Activated T-helper 2 cell treated with anti-CD3 and anti-CD28 coated beads, Interferon-gamma antibody, Interleukin-2, Interleukin-4, amounts not matched to agents 10 μg/mL and 5 μg/mL and 100 μg/mL, durations not matched to agents 14 hours and 24 hours and 36 hours (primary cell): ENCODE measurements around the gene DDX41. TPM values are rescaled to one million over a fixed set of nuclear protein-coding genes. Genes with fewer than 3 reads are reported as not detected.
A peak's percentile ranks its signal among the peaks of the same experiment; 100 is the strongest.

Source experiments
- DNase-seq: peaks from one replicate; pipeline ENCODE4 v3.0.0; 2021; ENCODE audit warnings: low spot score
- H3K27ac Mint-ChIP-seq: one replicate; pipeline ENCODE4 v1.8.0; 2021; ENCODE audit warnings: mixed read lengths
- H3K27me3 Mint-ChIP-seq: one replicate; pipeline ENCODE4 v1.8.0; 2021; ENCODE audit warnings: low read depth, mixed read lengths
- H3K36me3 Mint-ChIP-seq: one replicate; pipeline ENCODE4 v1.8.0; 2021; ENCODE audit warnings: low read depth, mixed read lengths
- H3K4me1 Mint-ChIP-seq: one replicate; pipeline ENCODE4 v1.8.0; 2021; ENCODE audit warnings: low read depth, mixed read lengths
- H3K4me3 Mint-ChIP-seq: one replicate; pipeline ENCODE4 v1.8.0; 2021; ENCODE audit warnings: low read depth, mild to moderate bottlenecking, moderate library complexity, mixed read lengths
- H3K9me3 Mint-ChIP-seq: one replicate; pipeline ENCODE4 v1.8.0; 2021; ENCODE audit warnings: mixed read lengths
- intact Hi-C: fragments of 100-400 bp; cut with micrococcal nuclease; formaldehyde crosslinking; loops from one replicate; pipeline ENCODE4 v1.15.1; 2023
- total RNA-seq: library from RNA; stranded (reverse); gene quantifications from 2 replicates; pipeline ENCODE4 v1.2.3, GENCODE V29; 2022

DDX41 gene
- total RNA-seq, 1 donor from 2014 or later = 144 TPM

DNA sequence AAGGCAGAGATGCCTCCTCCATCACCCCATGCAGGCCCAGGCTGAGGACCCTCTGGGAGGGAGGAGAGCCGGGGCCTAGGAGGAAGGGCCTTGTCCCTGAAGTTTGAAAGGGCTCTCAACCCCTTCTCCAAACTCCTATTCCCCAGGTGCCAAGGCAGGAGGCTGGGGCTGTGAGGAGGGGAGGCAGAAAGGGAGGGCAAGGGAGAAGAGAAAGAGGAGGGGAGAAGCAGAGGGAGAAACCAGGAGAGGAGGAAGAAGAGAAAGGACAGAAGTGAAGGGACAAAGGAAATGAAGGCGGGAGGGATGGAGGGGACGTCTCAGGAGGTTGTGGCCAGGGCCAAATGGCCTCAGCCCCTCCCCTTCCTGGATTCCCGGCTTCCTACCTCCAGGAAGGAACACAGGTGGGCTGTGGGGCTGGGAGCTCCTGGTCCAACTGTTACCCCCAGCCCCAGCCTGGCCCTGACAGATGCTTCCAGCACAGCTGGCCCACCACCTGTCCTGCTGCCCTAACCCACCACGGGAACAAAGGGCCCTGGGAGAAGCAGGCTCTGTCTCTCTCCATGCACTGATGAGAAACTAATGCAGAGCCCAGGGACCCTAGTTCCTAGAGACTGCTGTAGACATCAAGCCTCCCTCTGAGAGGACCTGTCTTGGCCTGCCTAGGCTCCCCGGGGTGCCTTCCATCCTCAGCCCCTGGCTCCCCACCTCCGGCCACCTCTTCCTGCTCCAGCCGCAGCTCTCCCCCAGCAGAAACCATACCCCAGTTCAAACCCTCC lies 46.8 kb downstream of the DDX41 start:
- H3K4me1 Mint-ChIP-seq = peaks cover 8% of the 10 kb centered on the region
- no peaks in the 10 kb centered on the region for H3K9me3 Mint-ChIP-seq
- H3K4me3 Mint-ChIP-seq = no peak overlapping the region
- no peak overlapping the region for H3K27ac Mint-ChIP-seq
- H3K36me3 Mint-ChIP-seq = peaks cover 9% of the 10 kb centered on the region
- intact Hi-C loops = no loop called here
- DNase-seq = no peak
- peaks cover 5% of the 10 kb centered on the region for H3K27me3 Mint-ChIP-seq

DNA sequence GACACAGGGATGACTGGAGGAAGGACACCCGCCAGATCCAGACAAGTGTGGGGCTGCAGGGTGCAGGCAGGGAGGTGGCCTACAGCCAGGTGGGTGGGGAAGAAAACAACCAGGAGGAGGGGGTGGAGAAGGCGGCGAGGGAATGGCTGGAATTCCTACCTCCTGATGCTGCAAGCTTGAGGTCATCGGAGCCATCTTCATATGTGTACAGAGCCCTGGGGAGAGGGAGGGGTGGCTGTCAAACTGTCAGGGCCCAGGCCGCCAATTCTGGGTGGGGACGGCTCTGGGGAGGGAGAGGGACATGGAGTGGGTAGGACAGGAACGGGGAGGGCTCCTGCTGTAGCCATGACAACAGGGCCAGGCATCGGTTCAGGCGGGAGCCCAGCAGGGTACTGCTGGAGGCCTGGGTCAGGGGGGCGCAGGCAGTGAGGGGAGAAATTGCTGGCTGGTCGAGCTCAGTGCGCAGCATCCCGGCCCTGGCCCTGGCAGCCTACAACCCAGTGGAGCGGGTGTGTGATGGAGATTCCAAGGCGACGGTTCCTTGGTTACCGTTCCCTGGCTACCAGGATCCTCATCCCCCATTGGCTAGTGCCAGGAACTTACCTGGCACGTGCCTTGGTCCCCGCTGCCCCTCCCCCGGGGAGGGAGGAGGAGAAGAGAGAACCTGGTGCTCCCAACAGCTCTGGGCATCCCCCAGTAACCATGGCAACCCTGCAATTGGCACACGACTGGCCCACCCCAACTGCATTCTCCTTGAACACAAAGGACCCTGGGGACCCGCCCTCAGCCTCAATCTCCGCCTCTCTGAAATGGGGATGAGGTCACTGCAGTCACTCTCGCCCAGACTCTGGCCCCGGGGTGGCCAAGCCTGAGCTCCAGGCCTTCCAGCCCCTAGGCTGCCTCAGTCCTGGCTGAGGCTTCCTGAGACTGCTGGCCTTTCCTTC lies 47.8 kb downstream of the DDX41 start:
- H3K27ac Mint-ChIP-seq = no peak overlapping the region
- H3K4me1 Mint-ChIP-seq = peaks cover 4% of the 10 kb centered on the region
- H3K4me3 Mint-ChIP-seq = no peak overlapping the region
- intact Hi-C loops = no loop called here
- peaks cover 9% of the 10 kb centered on the region for H3K36me3 Mint-ChIP-seq
- H3K9me3 Mint-ChIP-seq = no peaks in the 10 kb centered on the region
- DNase-seq = no peak
- peaks cover 2% of the 10 kb centered on the region for H3K27me3 Mint-ChIP-seq

DNA sequence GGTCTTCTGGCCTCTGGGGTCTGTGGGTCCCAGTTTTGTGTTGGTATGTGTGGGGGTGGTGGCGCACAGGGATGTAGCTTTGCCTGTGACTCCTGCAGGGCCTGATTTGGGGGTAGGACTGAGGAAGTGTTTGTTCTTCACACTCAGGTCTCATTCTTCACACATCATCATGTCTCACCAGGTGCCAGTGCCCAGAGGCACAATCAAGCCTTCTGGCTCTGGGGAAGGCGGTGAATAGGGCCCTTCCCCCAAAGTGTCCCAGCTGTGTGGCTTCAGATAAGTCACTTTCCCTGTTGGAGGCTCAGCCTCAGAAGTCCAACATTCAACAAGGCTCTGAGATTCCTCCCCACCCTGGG lies 48.5 kb downstream of the DDX41 start:
- DNase-seq = no peak
- intact Hi-C loops = no loop called here
- H3K36me3 Mint-ChIP-seq = peaks cover 9% of the 10 kb centered on the region
- peaks cover 3% of the 10 kb centered on the region for H3K4me1 Mint-ChIP-seq
- H3K4me3 Mint-ChIP-seq = no peak overlapping the region
- no peak overlapping the region for H3K27ac Mint-ChIP-seq
- no peaks in the 10 kb centered on the region for H3K27me3 Mint-ChIP-seq
- H3K9me3 Mint-ChIP-seq = no peaks in the 10 kb centered on the region

DNA sequence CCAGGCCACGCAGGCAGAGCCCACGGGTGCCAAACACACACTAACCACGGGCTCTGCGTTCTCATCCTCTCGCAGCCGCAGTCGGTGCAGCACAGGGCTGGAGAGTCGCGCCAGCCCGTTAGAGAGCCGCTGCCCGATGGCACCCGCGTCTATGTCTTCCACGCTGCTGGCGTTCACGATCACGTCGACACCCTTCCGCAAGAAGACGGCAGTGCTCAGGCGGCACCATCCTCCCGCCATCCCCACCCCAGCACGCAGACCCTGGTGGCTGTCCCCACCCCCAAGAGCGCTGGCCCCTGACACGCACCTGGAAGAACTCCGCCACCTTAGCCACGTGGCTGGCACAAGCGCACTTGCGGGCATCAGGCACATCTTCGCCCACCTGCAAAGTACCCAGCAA lies 49.3 kb downstream of the DDX41 start:
- Mint-ChIP-seq H3K4me1 (peaks cover 4% of the 10 kb centered on the region), H3K9me3 (no peaks in the 10 kb centered on the region), H3K4me3 (no peak overlapping the region), H3K36me3 (peaks cover 9% of the 10 kb centered on the region), H3K27me3 (no peaks in the 10 kb centered on the region), H3K27ac (no peak overlapping the region)
- no peak for DNase-seq
- intact Hi-C loops = no loop called here

DNA sequence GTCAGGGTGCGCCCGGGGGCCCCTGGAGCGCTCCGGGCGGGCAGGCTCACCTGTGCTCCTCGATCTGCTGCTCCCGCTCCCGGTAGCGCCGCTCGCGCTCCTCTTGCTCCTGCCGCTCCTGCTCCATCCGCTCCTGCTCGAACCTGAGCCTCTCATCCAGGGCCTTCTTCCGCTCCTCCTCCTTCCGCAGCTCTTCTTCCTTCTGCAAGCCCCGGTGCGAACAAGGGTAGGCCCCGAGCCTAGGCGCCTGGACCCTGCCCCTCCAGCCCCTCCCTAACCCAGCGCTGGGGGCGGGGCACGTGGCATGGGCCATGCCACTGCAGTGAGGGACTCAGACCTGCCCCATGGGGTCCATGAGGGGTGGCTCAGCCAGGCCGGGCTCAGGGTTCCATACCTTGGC lies 49.9 kb downstream of the DDX41 start:
- Mint-ChIP-seq H3K27ac (no peak overlapping the region), H3K9me3 (no peaks in the 10 kb centered on the region), H3K4me1 (peaks cover 10% of the 10 kb centered on the region), H3K27me3 (no peaks in the 10 kb centered on the region), H3K4me3 (no peak overlapping the region), H3K36me3 (peaks cover 9% of the 10 kb centered on the region)
- intact Hi-C loops = no loop called here
- no peak for DNase-seq

DNA sequence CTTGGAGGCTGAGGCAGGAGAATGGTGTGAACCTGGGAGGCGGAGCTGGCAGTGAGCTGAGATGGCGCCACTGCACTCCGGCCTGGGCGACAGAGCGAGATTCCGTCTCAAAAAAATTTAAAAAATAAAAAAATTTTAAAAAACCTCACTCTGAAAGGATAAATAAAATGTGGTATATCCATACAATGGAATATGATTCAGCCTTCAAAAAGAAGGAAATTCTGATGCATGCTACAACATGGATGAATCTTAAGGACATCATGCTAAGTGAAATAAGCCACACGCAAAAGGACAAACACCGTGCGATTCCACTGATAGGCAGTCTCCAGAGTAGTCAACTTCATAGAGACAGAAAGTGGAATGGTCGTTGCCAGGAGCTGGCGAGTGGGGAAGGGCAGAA lies 51.7 kb downstream of the DDX41 start:
- H3K27ac Mint-ChIP-seq = no peak overlapping the region
- H3K9me3 Mint-ChIP-seq = no peaks in the 10 kb centered on the region
- H3K4me3 Mint-ChIP-seq = no peak overlapping the region
- intact Hi-C loops = no loop called here
- DNase-seq = no peak
- H3K36me3 Mint-ChIP-seq = peaks cover 9% of the 10 kb centered on the region
- no peaks in the 10 kb centered on the region for H3K27me3 Mint-ChIP-seq
- H3K4me1 Mint-ChIP-seq = peaks cover 13% of the 10 kb centered on the region

DNA sequence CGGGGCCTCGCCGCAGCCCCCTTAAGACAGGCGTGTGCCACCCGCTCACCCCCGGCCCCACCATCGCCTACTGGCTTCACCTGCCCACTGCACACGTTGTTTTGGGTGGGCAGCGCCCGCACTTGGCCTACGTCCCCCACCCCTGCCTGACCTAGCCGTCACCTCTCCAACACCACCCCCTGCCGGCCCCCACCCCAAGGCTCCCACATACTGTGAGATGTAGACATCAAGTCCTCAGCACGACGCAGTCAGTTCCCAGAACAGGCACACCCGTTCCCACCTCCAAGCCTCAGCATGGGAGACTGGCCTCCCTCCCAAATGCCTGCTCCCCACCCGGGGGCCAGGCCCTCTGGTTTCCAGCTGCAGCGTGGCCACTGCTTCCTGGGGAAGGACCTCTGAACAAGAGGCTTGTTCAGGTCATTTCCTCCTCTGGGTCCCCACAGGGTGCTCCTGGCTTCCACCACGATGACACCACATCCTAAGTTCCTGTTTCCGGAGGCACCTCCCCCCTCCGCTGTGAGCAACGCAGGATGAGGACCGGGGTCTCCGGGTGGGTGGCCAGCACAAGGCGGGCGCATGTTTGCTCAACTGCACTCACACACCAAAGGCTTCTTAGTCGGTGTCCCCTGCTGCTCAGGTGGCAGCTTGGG lies 54.6 kb downstream of the DDX41 start:
- no peak overlapping the region for H3K4me3 Mint-ChIP-seq

More for the DNA sequence above, 54.6 kb downstream of the DDX41 start:
- intact Hi-C loops = no loop called here
- H3K9me3 Mint-ChIP-seq = no peaks in the 10 kb centered on the region
- H3K36me3 Mint-ChIP-seq = peaks cover 11% of the 10 kb centered on the region
- H3K27me3 Mint-ChIP-seq = no peaks in the 10 kb centered on the region
- H3K27ac Mint-ChIP-seq = peak overlapping the region; percentile 60
- no peak for DNase-seq
- peaks cover 15% of the 10 kb centered on the region for H3K4me1 Mint-ChIP-seq

Other genes with a start within 250 kb of the DDX41 start
- 17.7 and 19.0 TPM in 2 replicates for gene RAB24, start 213.2 kb downstream of the DDX41 start, total RNA-seq
- gene PRELID1, start 213.2 kb downstream of the DDX41 start, total RNA-seq = 223 and 229 TPM in 2 replicates
- gene MXD3, start 205.1 kb downstream of the DDX41 start, total RNA-seq = 12.8 and 13.9 TPM in 2 replicates
- gene LMAN2, start 165.3 kb downstream of the DDX41 start, total RNA-seq = 130 and 137 TPM in 2 replicates
- 36.2 and 40.5 TPM in 2 replicates for gene RGS14, start 159.0 kb downstream of the DDX41 start, total RNA-seq
- gene SLC34A1, start 132.5 kb downstream of the DDX41 start, total RNA-seq = not detected in 2 replicates
- gene PFN3, start 116.3 kb downstream of the DDX41 start, total RNA-seq = not detected in 2 replicates
- 3.5 and 5.8 TPM in 2 replicates for gene F12, start 107.4 kb downstream of the DDX41 start, total RNA-seq
- gene GRK6, start 90.3 kb downstream of the DDX41 start, total RNA-seq = 131 and 134 TPM in 2 replicates
- 12.1 and 13.0 TPM in 2 replicates for gene PRR7, start 70.1 kb downstream of the DDX41 start, total RNA-seq
- 28.7 and 32.9 TPM in 2 replicates for gene DBN1, start 43.3 kb downstream of the DDX41 start, total RNA-seq
- 85.4 and 86.9 TPM in 2 replicates for gene PDLIM7, start 19.4 kb downstream of the DDX41 start, total RNA-seq
- 3.3 and 4.9 TPM in 2 replicates for gene DOK3, start 7.1 kb downstream of the DDX41 start, total RNA-seq
- 75.8 and 81.0 TPM in 2 replicates for gene FAM193B, start 37.6 kb upstream of the DDX41 start, total RNA-seq
- gene TMED9, start 75.2 kb upstream of the DDX41 start, total RNA-seq = 174 and 175 TPM in 2 replicates
- gene B4GALT7, start 83.2 kb upstream of the DDX41 start, total RNA-seq = 20.9 and 22.1 TPM in 2 replicates